Liver (tissue), 9 donors: ENCODE results near the gene C10orf95. TPM values are rescaled to one million over a fixed set of nuclear protein-coding genes. Genes with fewer than 3 reads are reported as not detected.

Source experiments
- DNase-seq: peaks from one replicate; pipeline ENCODE4 v3.0.0-alpha.2; 2017; ENCODE audit warnings: low spot score
- H3K27ac ChIP-seq, 2 donors: one replicate each; pipeline ENCODE4 v1.7.0; 2013; ENCODE audit warnings: inconsistent platforms in 2 of 2, low read length in 2 of 2, control low read depth in 1 of 2, low read depth in 1 of 2, mild to moderate bottlenecking in 1 of 2
- H3K27me3 ChIP-seq, 4 donors: one replicate each; pipeline versions ENCODE4 v1.6.1 to v1.7.0; 2013; ENCODE audit warnings: low read length in 3 of 4, inconsistent platforms in 1 of 4, mild to moderate bottlenecking in 1 of 4, moderate library complexity in 1 of 4; ENCODE audit not compliant: control insufficient read depth in 4 of 4, insufficient read depth in 4 of 4
- H3K36me3 ChIP-seq, 4 donors: one replicate each; pipeline versions ENCODE4 v1.6.1 to v1.7.0; 2013; ENCODE audit warnings: low read length in 3 of 4, mild to moderate bottlenecking in 3 of 4, low read depth in 1 of 4, moderate library complexity in 1 of 4; ENCODE audit not compliant: control insufficient read depth in 4 of 4, insufficient read depth in 3 of 4
- H3K4me1 ChIP-seq, 4 donors: one replicate each; pipeline versions ENCODE4 v1.6.1 to v1.7.0; 2013; ENCODE audit warnings: low read length in 3 of 4, mild to moderate bottlenecking in 3 of 4, moderate library complexity in 1 of 4; ENCODE audit not compliant: control insufficient read depth in 4 of 4, insufficient read depth in 4 of 4
- H3K4me3 ChIP-seq, 3 donors: one replicate each; pipeline versions ENCODE4 v1.6.1 to v1.7.0; 2013; ENCODE audit warnings: low read length in 3 of 3, control low read depth in 1 of 3, low read depth in 1 of 3, mild to moderate bottlenecking in 1 of 3
- H3K9ac ChIP-seq, 2 donors: one replicate each; pipeline ENCODE4 v1.7.0; 2013; ENCODE audit warnings: low read length in 2 of 2, mild to moderate bottlenecking in 2 of 2, moderate library complexity in 2 of 2, control low read depth in 1 of 2, low read depth in 1 of 2
- H3K9me3 ChIP-seq, 4 donors: one replicate each; pipeline versions ENCODE4 v1.6.1 to v1.7.0; 2013; ENCODE audit warnings: low read length in 3 of 4; ENCODE audit not compliant: control insufficient read depth in 4 of 4
- ATF3 ChIP-seq: IDR thresholded peaks from 2 replicates; pipeline ENCODE4 v1.6.1; 2016; ENCODE audit warnings: antibody characterized with exemption
- EGR1 ChIP-seq, 2 donors: IDR thresholded peaks; 2 replicates each; pipeline ENCODE4 v1.6.1; 2016 to 2018; ENCODE audit warnings: antibody characterized with exemption in 2 of 2, low read depth in 2 of 2
- FOXA1 ChIP-seq: IDR thresholded peaks from 2 replicates; pipeline ENCODE4 v1.6.1; 2016; ENCODE audit warnings: antibody characterized with exemption
- FOXA2 ChIP-seq: IDR thresholded peaks from 2 replicates; pipeline ENCODE4 v1.6.1; 2016; ENCODE audit warnings: antibody characterized with exemption
- GABPA ChIP-seq, 2 donors: IDR thresholded peaks in 1 of 2; conservative IDR thresholded peaks in 1 of 2; 2 replicates each; pipeline ENCODE4 v1.6.1; 2016; ENCODE audit warnings: antibody characterized with exemption in 2 of 2, mild to moderate bottlenecking in 1 of 2, moderate library complexity in 1 of 2
- HNF4A ChIP-seq, 2 donors: conservative IDR thresholded peaks; 2 replicates each; pipeline ENCODE4 v1.6.1; 2016; ENCODE audit warnings: antibody characterized with exemption in 2 of 2, mild to moderate bottlenecking in 2 of 2
- HNF4G ChIP-seq: IDR thresholded peaks from 2 replicates; pipeline ENCODE4 v1.6.1; 2016; ENCODE audit warnings: antibody characterized with exemption
- NR2F2 ChIP-seq: IDR thresholded peaks from 2 replicates; pipeline ENCODE4 v1.6.1; 2016; ENCODE audit warnings: antibody characterized with exemption
- RAD21 ChIP-seq, 2 donors: IDR thresholded peaks; 2 replicates each; pipeline ENCODE4 v1.6.1; 2016; ENCODE audit warnings: antibody characterized with exemption in 2 of 2, mild to moderate bottlenecking in 2 of 2
- RXRA ChIP-seq, 2 donors: IDR thresholded peaks; 2 replicates each; pipeline ENCODE4 v1.6.1; 2017 to 2018; ENCODE audit warnings: antibody characterized with exemption in 2 of 2, mild to moderate bottlenecking in 1 of 2
- TAF1 ChIP-seq: conservative IDR thresholded peaks from 2 replicates; pipeline ENCODE4 v1.6.1; 2016; ENCODE audit warnings: antibody characterized with exemption, mild to moderate bottlenecking
- YY1 ChIP-seq: IDR thresholded peaks from 2 replicates; pipeline ENCODE4 v1.6.1; 2016; ENCODE audit warnings: antibody characterized with exemption, mild to moderate bottlenecking
- WGBS: extraction: QIAGEN DNeasy Blood & Tissue Kit; methylation state at CpG from one replicate; pipeline ENCODE4 v1.1.7; 2013; 5-methylcytosine and 5-hydroxymethylcytosine counted together
- polyA plus RNA-seq, 2 donors: library from polyadenylated mRNA; stranded (reverse) in 1 of 2; unstranded in 1 of 2; fragments of 200-250 nt in 1 of 2; fragments of >200 nt in 1 of 2; fragmentation: Nextera tagmentation in 1 of 2; extraction: Ambion mirVana in 1 of 2; gene quantifications; one replicate each; pipeline versions ENCODE4 v1.2.1 to v1.2.3, GENCODE V29; 2013 to 2015
- total RNA-seq, 2 donors: library from RNA; depleted of rRNA; stranded (reverse); fragments of >200 nt; gene quantifications; one replicate each; pipeline ENCODE4 v1.2.3, GENCODE V29; 2014
- TF ChIP-seq, protein P1 (sequence below): IDR thresholded peaks from 2 replicates; pipeline ENCODE4 v1.6.1; 2016; ENCODE audit warnings: antibody characterized with exemption
- TF ChIP-seq, protein P2 (sequence below): fragments of 150-350 bp; IDR thresholded peaks from 2 replicates; pipeline ENCODE4 v1.5.1; 2017; ENCODE audit warnings: improper control_type of control experiment, low read depth, low read length; ENCODE audit not compliant: missing input control
- TF ChIP-seq, protein P3 (sequence below): IDR thresholded peaks from 2 replicates; pipeline ENCODE4 v1.6.1; 2016; ENCODE audit warnings: antibody characterized with exemption, mild to moderate bottlenecking
- TF ChIP-seq, protein P4 (sequence below): IDR thresholded peaks from 2 replicates; pipeline ENCODE4 v1.6.1; 2016; ENCODE audit warnings: antibody characterized with exemption
- donor health status: healthy.
- donor health status: healthy.
- donor health status: healthy.
- donor health status: healthy.
- donor health status: healthy.

The C10orf95 gene
- total and polyA plus RNA-seq, 4 donors, result 0.09 to 0.24 TPM; not detected in 2

DNA sequence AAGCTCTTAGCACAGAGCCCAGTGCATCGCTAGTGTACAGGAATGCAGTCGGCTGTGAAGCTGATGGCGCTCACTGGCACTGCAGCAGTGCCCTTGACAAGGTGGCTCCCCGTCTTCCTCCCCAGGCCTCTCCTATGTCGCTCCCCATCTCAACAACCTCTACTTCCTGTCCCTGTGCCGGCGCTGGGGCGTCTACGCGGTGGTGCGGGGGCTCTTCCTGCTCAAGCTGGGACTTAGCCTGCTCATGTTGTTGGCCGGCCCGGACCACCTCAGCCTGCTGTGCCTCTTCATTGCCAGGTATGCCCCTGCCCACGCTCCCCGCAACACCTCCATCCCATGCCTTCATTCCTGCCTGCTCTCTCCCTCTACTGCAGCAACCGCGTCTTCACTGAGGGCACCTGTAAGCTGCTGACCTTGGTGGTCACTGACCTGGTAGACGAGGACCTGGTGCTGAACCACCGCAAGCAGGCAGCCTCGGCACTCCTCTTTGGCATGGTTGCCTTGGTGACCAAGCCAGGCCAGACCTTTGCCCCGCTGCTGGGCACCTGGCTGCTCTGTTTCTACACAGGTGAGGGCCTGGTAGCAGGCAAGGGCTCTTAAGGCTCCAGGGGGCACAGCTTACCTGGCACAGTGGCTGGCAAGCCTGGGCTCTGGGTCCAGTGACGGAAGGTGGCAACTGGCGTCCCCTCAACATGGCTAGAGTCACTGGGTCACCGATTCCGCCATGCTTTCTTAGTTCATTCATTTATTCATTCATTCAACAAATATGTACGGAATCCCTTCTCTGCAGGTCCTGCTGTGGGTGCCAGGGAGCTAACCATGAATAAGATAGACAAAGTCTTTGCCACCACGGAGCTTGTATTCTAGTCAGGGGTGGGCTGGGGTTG is 22.3 kb upstream of the C10orf95 start:
- H3K9ac ChIP-seq, result no peak overlapping the region
- 83% methylated on average over 27 of the region's 27 CpGs for WGBS
- H3K9me3 ChIP-seq, result no peaks in the 10 kb centered on the region
- no peak for TF ChIP-seq ATF3
- H3K4me3 ChIP-seq, result no peak overlapping the region
- no peak overlapping the region for H3K27ac ChIP-seq
- no peaks in the 10 kb centered on the region for H3K27me3 ChIP-seq
- H3K4me1 ChIP-seq, result peaks cover 0 to 3% (median 1%) of the 10 kb centered on the region in 4 donors
- no peak for DNase-seq
- H3K36me3 ChIP-seq, result peaks cover 0 to 2% (median 0%) of the 10 kb centered on the region in 4 donors

- Histone ChIP-seq H3K9ac (no peak overlapping the region), H3K9me3 (no peaks in the 10 kb centered on the region), H3K4me1 (peaks cover 0 to 3% (median 1%) of the 10 kb centered on the region in 4 donors), H3K27ac (no peak overlapping the region), H3K36me3 (peaks cover 0 to 2% (median 0%) of the 10 kb centered on the region in 4 donors), H3K4me3 (no peak overlapping the region), H3K27me3 (no peaks in the 10 kb centered on the region)
- TF ChIP-seq, protein P1, sequence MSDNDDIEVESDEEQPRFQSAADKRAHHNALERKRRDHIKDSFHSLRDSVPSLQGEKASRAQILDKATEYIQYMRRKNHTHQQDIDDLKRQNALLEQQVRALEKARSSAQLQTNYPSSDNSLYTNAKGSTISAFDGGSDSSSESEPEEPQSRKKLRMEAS, result no peak
- TF ChIP-seq FOXA2 (no peak), RXRA (IDR thresholded peaks at IDR 0.05) (no peak), NR2F2 (no peak), HNF4G (no peak), HNF4A (conservative IDR thresholded peaks at IDR 0.05) (no peak), YY1 (no peak), FOXA1 (no peak), EGR1 (IDR thresholded peaks at IDR 0.05; ENCODE audit: low read depth in 2 of 2) (no peak), RAD21 (IDR thresholded peaks at IDR 0.05) (no peak), ATF3 (no peak), TAF1 (no peak), GABPA (IDR thresholded peaks at IDR 0.05 in 1 of 2, conservative IDR thresholded peaks at IDR 0.05 in 1 of 2) (no peak)
- TF ChIP-seq, protein P2, sequence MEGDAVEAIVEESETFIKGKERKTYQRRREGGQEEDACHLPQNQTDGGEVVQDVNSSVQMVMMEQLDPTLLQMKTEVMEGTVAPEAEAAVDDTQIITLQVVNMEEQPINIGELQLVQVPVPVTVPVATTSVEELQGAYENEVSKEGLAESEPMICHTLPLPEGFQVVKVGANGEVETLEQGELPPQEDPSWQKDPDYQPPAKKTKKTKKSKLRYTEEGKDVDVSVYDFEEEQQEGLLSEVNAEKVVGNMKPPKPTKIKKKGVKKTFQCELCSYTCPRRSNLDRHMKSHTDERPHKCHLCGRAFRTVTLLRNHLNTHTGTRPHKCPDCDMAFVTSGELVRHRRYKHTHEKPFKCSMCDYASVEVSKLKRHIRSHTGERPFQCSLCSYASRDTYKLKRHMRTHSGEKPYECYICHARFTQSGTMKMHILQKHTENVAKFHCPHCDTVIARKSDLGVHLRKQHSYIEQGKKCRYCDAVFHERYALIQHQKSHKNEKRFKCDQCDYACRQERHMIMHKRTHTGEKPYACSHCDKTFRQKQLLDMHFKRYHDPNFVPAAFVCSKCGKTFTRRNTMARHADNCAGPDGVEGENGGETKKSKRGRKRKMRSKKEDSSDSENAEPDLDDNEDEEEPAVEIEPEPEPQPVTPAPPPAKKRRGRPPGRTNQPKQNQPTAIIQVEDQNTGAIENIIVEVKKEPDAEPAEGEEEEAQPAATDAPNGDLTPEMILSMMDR, result no peak
- TF ChIP-seq, protein P3, sequence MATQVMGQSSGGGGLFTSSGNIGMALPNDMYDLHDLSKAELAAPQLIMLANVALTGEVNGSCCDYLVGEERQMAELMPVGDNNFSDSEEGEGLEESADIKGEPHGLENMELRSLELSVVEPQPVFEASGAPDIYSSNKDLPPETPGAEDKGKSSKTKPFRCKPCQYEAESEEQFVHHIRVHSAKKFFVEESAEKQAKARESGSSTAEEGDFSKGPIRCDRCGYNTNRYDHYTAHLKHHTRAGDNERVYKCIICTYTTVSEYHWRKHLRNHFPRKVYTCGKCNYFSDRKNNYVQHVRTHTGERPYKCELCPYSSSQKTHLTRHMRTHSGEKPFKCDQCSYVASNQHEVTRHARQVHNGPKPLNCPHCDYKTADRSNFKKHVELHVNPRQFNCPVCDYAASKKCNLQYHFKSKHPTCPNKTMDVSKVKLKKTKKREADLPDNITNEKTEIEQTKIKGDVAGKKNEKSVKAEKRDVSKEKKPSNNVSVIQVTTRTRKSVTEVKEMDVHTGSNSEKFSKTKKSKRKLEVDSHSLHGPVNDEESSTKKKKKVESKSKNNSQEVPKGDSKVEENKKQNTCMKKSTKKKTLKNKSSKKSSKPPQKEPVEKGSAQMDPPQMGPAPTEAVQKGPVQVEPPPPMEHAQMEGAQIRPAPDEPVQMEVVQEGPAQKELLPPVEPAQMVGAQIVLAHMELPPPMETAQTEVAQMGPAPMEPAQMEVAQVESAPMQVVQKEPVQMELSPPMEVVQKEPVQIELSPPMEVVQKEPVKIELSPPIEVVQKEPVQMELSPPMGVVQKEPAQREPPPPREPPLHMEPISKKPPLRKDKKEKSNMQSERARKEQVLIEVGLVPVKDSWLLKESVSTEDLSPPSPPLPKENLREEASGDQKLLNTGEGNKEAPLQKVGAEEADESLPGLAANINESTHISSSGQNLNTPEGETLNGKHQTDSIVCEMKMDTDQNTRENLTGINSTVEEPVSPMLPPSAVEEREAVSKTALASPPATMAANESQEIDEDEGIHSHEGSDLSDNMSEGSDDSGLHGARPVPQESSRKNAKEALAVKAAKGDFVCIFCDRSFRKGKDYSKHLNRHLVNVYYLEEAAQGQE, result no peak
- TF ChIP-seq, protein P4, sequence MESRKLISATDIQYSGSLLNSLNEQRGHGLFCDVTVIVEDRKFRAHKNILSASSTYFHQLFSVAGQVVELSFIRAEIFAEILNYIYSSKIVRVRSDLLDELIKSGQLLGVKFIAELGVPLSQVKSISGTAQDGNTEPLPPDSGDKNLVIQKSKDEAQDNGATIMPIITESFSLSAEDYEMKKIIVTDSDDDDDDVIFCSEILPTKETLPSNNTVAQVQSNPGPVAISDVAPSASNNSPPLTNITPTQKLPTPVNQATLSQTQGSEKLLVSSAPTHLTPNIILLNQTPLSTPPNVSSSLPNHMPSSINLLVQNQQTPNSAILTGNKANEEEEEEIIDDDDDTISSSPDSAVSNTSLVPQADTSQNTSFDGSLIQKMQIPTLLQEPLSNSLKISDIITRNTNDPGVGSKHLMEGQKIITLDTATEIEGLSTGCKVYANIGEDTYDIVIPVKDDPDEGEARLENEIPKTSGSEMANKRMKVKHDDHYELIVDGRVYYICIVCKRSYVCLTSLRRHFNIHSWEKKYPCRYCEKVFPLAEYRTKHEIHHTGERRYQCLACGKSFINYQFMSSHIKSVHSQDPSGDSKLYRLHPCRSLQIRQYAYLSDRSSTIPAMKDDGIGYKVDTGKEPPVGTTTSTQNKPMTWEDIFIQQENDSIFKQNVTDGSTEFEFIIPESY, result no peak
- DNase-seq, result no peak
- 98% methylated on average over 36 of the region's 36 CpGs for WGBS
Observed at GRCh38 chr10:102470579-102471546, 19.5 kb upstream of the C10orf95 start.
